PC-3 (cell line): Measurements from ENCODE around the gene KLF1. TPM values are rescaled to one million over a fixed set of nuclear protein-coding genes. Genes with fewer than 3 reads are reported as not detected.

ENCODE experiments used
- ATAC-seq: fragments of 200-7000 bp; cut with Tn5 transposase; 2 replicates; pipeline ENCODE4 v1.9.1; 2020; ENCODE audit warnings: mild to moderate bottlenecking, moderate library complexity
- BruUV-seq: library from RNA; stranded (reverse); fragments of 400-500 nt; replicated peaks from 2 replicates; lab custom pipeline; 2021; lab: Mats Ljungman, UMichigan
- CTCF ChIA-PET: fragments of 300-600 bp; sonication (Branson Sonifier 250); formaldehyde crosslinking; loops from one replicate; lab custom pipeline; 2022; ENCODE audit warnings: antibody characterized with exemption; lab: Charles Lee
- POLR2A ChIA-PET: fragments of 300-600 bp; sonication (Branson Sonifier 250); formaldehyde crosslinking; loops from one replicate; lab custom pipeline; 2022; ENCODE audit warnings: antibody characterized with exemption; ENCODE audit not compliant: unreplicated experiment; lab: Charles Lee
- DNase-seq: peaks from one replicate; pipeline ENCODE4 v3.0.0-alpha.2; 2015
- H2AFZ ChIP-seq: fragments of 300-600 bp; sonication (generic); 2 replicates; pipeline ENCODE4 v1.6.0; 2016; ENCODE audit warnings: antibody characterized with exemption, low read length
- H3F3A ChIP-seq: fragments of 300-600 bp; sonication (generic); one replicate; pipeline ENCODE4 v1.6.0; 2017; ENCODE audit warnings: antibody characterized with exemption, low read length, control low read depth, mild to moderate bottlenecking; ENCODE audit not compliant: unreplicated experiment
- H3K27ac ChIP-seq: fragments of 300-600 bp; sonication (generic); 2 replicates; pipeline ENCODE4 v1.5.1; 2016; ENCODE audit warnings: mild to moderate bottlenecking, low read length
- H3K27me3 ChIP-seq: fragments of 300-600 bp; sonication (generic); 2 replicates; pipeline ENCODE4 v1.6.1; 2016; ENCODE audit warnings: low read length, mixed read lengths
- H3K36me3 ChIP-seq: fragments of 300-600 bp; sonication (generic); 2 replicates; pipeline ENCODE4 v1.6.1; 2016; ENCODE audit warnings: low read depth, mixed run types, low read length, mixed read lengths
- H3K4me1 ChIP-seq: fragments of 300-600 bp; sonication (generic); 2 replicates; pipeline ENCODE4 v1.5.1; 2016; ENCODE audit warnings: low read length; ENCODE audit not compliant: insufficient read depth
- H3K4me2 ChIP-seq: fragments of 300-600 bp; sonication (generic); 2 replicates; pipeline ENCODE4 v1.6.0; 2016; ENCODE audit warnings: low read length
- H3K4me3 ChIP-seq: fragments of 300-600 bp; sonication (generic); 2 replicates; pipeline ENCODE4 v1.5.1; 2016; ENCODE audit warnings: mild to moderate bottlenecking, low read length, mixed read lengths
- H3K79me2 ChIP-seq: fragments of 300-600 bp; sonication (generic); 2 replicates; pipeline ENCODE4 v1.6.1; 2017; ENCODE audit warnings: low read length, mixed read lengths
- H3K9ac ChIP-seq: fragments of 300-600 bp; sonication (generic); 2 replicates; pipeline ENCODE4 v1.6.0; 2016; ENCODE audit warnings: mild to moderate bottlenecking, low read length
- H3K9me2 ChIP-seq: fragments of 300-600 bp; sonication (generic); replicated peaks from 2 replicates; pipeline ENCODE4 v1.6.1; 2016; ENCODE audit warnings: mixed run types, low read length, mixed read lengths
- H3K9me3 ChIP-seq: fragments of 300-600 bp; sonication (generic); 2 replicates; pipeline ENCODE4 v1.6.1; 2016; ENCODE audit warnings: low read length, mixed read lengths
- H4K20me1 ChIP-seq: fragments of 300-600 bp; sonication (generic); 2 replicates; pipeline ENCODE4 v1.6.1; 2016; ENCODE audit warnings: low read length, mixed read lengths
- EZH2 ChIP-seq: fragments of 300-600 bp; sonication (generic); IDR thresholded peaks from one replicate; pipeline ENCODE4 v1.6.1; 2017; ENCODE audit warnings: antibody characterized with exemption, mild to moderate bottlenecking, low read length; ENCODE audit not compliant: unreplicated experiment
- EZH2phosphoT487 ChIP-seq: fragments of 300-600 bp; sonication (generic); IDR thresholded peaks from 2 replicates; pipeline ENCODE4 v1.6.1; 2018; ENCODE audit warnings: mild to moderate bottlenecking, antibody characterized with exemption, low read length, borderline replicate concordance
- intact Hi-C: fragments of 100-400 bp; cut with micrococcal nuclease; formaldehyde crosslinking; loops from 2 replicates; pipeline ENCODE4 v1.9.0; 2023
- total RNA-seq: library from RNA; depleted of rRNA; stranded (reverse); fragments of >200 nt; gene quantifications from 2 replicates; pipeline ENCODE4 v1.2.3, GENCODE V29; 2014
- TF ChIP-seq, protein P1 (sequence below): fragments of 300-600 bp; sonication (generic); conservative IDR thresholded peaks from 2 replicates; pipeline ENCODE4 v1.5.1; 2017; ENCODE audit warnings: antibody characterized with exemption, low read depth, mild to moderate bottlenecking, low read length

The KLF1 gene
- total RNA-seq, 1 experiment from 2014 or later = not detected

DNA sequence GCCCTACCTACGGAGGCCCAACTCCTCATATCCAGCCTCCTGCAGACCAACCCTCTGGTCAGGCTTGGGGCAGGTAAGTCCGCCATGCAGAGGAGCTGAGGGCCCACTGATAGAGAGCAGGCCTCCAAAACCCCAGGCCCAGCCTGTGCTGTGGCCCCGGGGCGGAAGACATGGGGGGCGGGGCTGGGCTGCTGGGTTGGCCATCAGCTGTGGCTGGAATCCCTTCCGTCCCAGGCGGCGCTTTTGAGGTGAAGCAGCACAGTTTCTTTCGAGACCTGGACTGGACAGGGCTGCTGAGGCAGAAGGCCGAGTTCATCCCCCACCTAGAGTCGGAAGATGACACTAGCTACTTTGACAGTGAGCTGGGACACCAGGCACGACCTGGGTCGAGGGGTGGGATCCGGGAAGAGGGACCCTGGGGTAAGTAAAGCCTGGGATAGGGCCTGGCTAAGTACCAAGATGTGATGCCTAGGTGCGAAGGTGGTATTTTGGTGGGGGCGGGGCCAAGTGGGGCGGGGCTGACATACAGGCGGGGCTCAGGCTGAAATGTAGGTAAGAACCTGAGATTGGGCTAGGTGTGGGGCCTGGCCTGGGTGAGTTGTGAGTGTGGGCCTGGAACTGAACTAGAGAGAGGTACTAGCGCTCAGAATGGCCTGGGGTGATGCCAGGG lies 21.1 kb downstream of the KLF1 start:
- Histone ChIP-seq H2AFZ (no peak overlapping the region), H3K4me3 (no peak overlapping the region), H3K4me1 (no peaks in the 10 kb centered on the region), H3F3A (no peaks in the 10 kb centered on the region), H3K36me3 (no peaks in the 10 kb centered on the region), H3K79me2 (no peaks in the 10 kb centered on the region), H3K27me3 (no peaks in the 10 kb centered on the region), H4K20me1 (no peaks in the 10 kb centered on the region), H3K4me2 (no peak overlapping the region), H3K9ac (no peak overlapping the region), H3K27ac (no peak overlapping the region), H3K9me3 (no peaks in the 10 kb centered on the region), H3K9me2 (no peaks in the 10 kb centered on the region)
- POLR2A ChIA-PET = no interaction called here
- no peak for ATAC-seq
- TF ChIP-seq EZH2phosphoT487 (no peak), EZH2 (no peak)
- TF ChIP-seq, protein P1, sequence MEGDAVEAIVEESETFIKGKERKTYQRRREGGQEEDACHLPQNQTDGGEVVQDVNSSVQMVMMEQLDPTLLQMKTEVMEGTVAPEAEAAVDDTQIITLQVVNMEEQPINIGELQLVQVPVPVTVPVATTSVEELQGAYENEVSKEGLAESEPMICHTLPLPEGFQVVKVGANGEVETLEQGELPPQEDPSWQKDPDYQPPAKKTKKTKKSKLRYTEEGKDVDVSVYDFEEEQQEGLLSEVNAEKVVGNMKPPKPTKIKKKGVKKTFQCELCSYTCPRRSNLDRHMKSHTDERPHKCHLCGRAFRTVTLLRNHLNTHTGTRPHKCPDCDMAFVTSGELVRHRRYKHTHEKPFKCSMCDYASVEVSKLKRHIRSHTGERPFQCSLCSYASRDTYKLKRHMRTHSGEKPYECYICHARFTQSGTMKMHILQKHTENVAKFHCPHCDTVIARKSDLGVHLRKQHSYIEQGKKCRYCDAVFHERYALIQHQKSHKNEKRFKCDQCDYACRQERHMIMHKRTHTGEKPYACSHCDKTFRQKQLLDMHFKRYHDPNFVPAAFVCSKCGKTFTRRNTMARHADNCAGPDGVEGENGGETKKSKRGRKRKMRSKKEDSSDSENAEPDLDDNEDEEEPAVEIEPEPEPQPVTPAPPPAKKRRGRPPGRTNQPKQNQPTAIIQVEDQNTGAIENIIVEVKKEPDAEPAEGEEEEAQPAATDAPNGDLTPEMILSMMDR = no peak
- no TSS peak for BruUV-seq
- CTCF ChIA-PET = no interaction called here
- intact Hi-C loops = no loop called here
- DNase-seq = no peak

DNA sequence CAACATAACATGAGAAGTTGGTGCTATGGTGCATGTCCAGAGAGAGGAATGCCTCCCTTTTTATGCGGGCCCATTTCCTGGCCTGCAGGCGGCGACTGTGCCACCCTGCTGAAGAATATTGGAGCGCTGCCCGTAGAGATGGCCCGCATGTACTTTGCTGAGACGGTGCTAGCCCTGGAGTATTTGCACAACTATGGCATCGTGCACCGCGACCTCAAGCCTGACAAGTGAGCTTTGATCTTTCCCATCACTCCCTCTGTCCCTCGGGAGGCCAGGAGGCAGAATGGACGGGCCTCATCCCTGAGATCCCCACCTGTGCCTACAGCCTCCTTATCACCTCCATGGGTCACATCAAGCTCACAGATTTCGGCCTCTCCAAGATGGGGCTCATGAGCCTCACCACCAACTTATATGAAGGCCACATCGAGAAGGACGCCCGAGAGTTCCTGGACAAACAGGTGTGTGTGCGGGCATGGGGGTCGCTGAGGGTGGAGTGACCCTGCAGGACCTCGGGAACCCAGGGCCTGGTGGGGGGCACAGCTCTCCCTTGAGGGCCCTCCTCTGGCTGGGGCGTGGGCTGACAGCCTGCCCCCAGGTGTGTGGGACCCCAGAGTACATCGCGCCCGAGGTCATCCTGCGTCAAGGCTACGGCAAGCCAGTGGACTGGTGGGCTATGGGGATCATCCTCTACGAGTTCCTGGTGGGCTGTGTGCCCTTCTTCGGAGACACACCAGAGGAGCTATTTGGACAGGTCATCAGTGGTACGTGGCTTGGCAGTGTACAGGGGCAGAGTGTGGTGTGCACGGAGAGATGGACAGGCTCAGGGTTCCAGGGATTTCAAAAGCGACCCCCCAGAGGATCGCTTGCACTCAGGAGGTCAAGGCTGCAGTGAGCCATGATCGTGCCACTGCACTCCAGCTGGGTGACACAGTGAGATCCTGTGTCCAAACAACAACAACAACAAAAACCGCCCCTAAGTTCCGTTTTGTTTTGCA lies 22.0 kb downstream of the KLF1 start:
- H4K20me1 ChIP-seq = no peaks in the 10 kb centered on the region
- H3K9me2 ChIP-seq = no peaks in the 10 kb centered on the region
- H3K4me2 ChIP-seq = no peak overlapping the region
- H2AFZ ChIP-seq = no peak overlapping the region
- no peaks in the 10 kb centered on the region for H3K27me3 ChIP-seq
- no TSS peak for BruUV-seq
- no peak overlapping the region for H3K4me3 ChIP-seq
- no peak for DNase-seq
- POLR2A ChIA-PET = no interaction called here
- ATAC-seq = no peak
- TF ChIP-seq EZH2phosphoT487 (no peak), EZH2 (no peak)
- TF ChIP-seq, protein P1 = no peak
- H3K27ac ChIP-seq = no peak overlapping the region
- H3K79me2 ChIP-seq = no peaks in the 10 kb centered on the region
- H3K9ac ChIP-seq = no peak overlapping the region
- H3F3A ChIP-seq = no peaks in the 10 kb centered on the region
- no peaks in the 10 kb centered on the region for H3K36me3 ChIP-seq
- intact Hi-C loops = no loop called here
- CTCF ChIA-PET = interaction anchor here (1.0 kb wide), 1 partner anchor 16 kb away, joined by 3 read pairs; the partner anchor contains the start of gene DNASE2
- H3K9me3 ChIP-seq = no peaks in the 10 kb centered on the region
- H3K4me1 ChIP-seq = no peaks in the 10 kb centered on the region
